Measurements from ENCODE around the gene SLC25A47. TPM values are rescaled to one million over a fixed set of nuclear protein-coding genes. Genes with fewer than 3 reads are reported as not detected.

The SLC25A47 gene
- total RNA-seq, 1 donor from 2014 or later: not detected

DNA sequence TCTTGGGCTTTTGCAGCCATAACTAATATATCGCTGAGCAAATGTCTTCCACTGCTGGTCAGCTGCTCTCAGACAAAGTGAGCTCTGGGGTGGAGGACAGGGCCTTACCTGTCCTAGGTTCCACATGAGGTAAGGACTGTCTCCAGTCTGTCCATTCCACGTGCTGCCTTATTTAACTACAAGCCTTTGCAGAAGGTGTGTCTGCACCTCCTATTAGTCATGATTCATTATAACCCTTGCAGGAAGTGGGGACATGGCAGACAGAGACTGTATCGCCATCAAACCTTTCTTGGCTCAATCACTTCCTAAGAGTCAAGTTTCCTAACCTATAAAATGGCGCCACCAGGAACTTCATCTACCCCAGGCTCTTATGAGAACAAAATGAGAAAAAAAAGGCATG lies 46.9 kb downstream of the SLC25A47 start:
- no peak for ATAC-seq

GRCh38 chr14:100371773-100372172 lies 48.6 kb downstream of the SLC25A47 start:
- DNase-seq (no peak), ATAC-seq (no peak)
- Histone ChIP-seq H3K4me1 (peaks cover 28% of the 10 kb centered on the region), H3K27ac (peak overlapping the region; percentile 30), H3K9me3 (no peaks in the 10 kb centered on the region), H3K27me3 (no peaks in the 10 kb centered on the region), H3K4me3 (peak overlapping the region; percentile 84), H3K36me3 (peaks cover 34% of the 10 kb centered on the region)
- no peak for TF ChIP-seq CTCF (IDR thresholded peaks at IDR 0.05)
- intact Hi-C loops (cut with DNase I): no loop called here

More for the DNA sequence above, 46.9 kb downstream of the SLC25A47 start:
- TF ChIP-seq CTCF (IDR thresholded peaks at IDR 0.05): no peak
- Histone ChIP-seq H3K27me3 (no peaks in the 10 kb centered on the region), H3K36me3 (peaks cover 48% of the 10 kb centered on the region), H3K9me3 (no peaks in the 10 kb centered on the region), H3K4me1 (peaks cover 24% of the 10 kb centered on the region), H3K4me3 (no peak overlapping the region), H3K27ac (no peak overlapping the region)
- intact Hi-C loops (cut with DNase I): no loop called here
- no peak for DNase-seq

DNA sequence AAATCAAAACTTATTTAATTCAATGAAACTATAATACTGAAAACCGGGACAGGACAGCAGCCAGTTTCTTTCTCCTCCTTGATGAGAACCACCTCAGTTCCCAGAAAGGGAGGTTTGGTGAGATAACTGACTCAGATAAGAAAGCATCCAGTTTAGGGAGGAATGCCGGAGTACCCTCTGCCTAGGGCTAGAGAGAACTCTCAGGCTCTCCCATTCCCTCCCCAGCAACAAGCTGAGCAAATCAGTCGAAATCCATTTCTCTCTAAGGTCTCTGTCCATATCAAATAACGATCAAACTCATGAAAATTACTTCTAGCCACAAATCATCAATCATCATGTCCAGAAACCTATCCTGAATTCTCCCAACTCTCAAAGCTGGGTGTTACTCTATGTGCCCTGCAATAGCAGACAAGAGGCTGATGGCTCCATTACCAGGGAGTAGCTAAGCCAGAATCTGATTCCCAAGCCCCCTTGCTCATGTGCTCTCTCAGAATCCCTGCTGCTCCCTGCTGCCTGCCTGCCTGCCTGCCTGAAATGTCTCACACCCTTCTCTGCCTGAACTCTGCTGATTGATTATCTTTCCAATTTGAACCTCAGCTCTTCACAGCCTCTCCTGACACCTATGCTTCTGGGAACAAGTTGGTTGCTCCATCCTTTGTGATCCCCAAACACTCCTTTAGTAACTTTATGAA lies 49.4 kb downstream of the SLC25A47 start:
- H3K4me3 ChIP-seq: peak overlapping the region; percentile 84
- H3K27ac ChIP-seq: peak overlapping the region; percentile 37
- intact Hi-C loops (cut with DNase I): no loop called here
- ATAC-seq: no peak
- H3K4me1 ChIP-seq: peaks cover 31% of the 10 kb centered on the region
- DNase-seq: no peak
- TF ChIP-seq CTCF (IDR thresholded peaks at IDR 0.05): no peak
- no peaks in the 10 kb centered on the region for H3K27me3 ChIP-seq
- no peaks in the 10 kb centered on the region for H3K9me3 ChIP-seq
- H3K36me3 ChIP-seq: peaks cover 29% of the 10 kb centered on the region

DNA sequence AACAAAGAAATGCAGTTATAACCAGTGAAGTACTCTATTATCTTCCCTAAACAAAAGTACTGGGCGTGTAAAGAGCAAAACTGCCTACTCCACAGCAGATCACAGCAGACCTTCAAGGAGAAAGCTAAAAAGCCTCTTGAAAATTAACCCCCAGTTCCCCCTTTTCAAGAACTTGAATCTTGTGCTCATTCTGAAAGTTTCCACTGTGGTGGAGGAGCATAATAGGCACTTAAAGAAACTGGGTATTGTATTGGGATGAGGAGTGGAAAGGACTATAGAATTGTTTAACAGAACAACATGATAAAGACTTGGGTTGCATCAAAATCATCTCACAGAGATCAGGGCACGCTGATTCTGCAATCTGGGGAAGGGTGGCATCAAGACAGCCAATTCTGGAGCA lies 51.1 kb downstream of the SLC25A47 start:
- peak overlapping the region; percentile 97 for H3K27ac ChIP-seq

GRCh38 chr14:100374876-100375265 lies 51.7 kb downstream of the SLC25A47 start:
- DNase-seq (no peak), ATAC-seq (no peak)
- Histone ChIP-seq H3K4me1 (peaks cover 33% of the 10 kb centered on the region), H3K27ac (peak overlapping the region; percentile 97), H3K27me3 (no peaks in the 10 kb centered on the region), H3K9me3 (no peaks in the 10 kb centered on the region), H3K36me3 (peaks cover 7% of the 10 kb centered on the region), H3K4me3 (peak overlapping the region; percentile 84)
- intact Hi-C loops (cut with DNase I): no loop called here
- TF ChIP-seq CTCF (IDR thresholded peaks at IDR 0.05): no peak

More for the DNA sequence above, 51.1 kb downstream of the SLC25A47 start:
- Histone ChIP-seq H3K9me3 (no peaks in the 10 kb centered on the region), H3K4me3 (peak overlapping the region; percentile 84), H3K36me3 (peaks cover 12% of the 10 kb centered on the region), H3K27me3 (no peaks in the 10 kb centered on the region), H3K4me1 (peaks cover 33% of the 10 kb centered on the region)
- no peak for DNase-seq
- ATAC-seq: no peak
- intact Hi-C loops (cut with DNase I): no loop called here
- no peak for TF ChIP-seq CTCF (IDR thresholded peaks at IDR 0.05)
